Measurements from ENCODE around the gene SDK1. TPM values are rescaled to one million over a fixed set of nuclear protein-coding genes. Genes with fewer than 3 reads are reported as not detected.

SDK1 gene
- total and polyA plus RNA-seq, 2 of the 8 experiments (the other 6 are each of a cell fraction or from before 2014, with no cell fraction given), result 3.3 to 7.2 TPM

GRCh38 chr7:4113271-4113670 lies 812.2 kb downstream of the SDK1 start:
- Histone ChIP-seq H3K27me3 (replicated peaks in 1 of 4; ENCODE audit: control insufficient read depth in 3 of 4, extremely low read depth in 1 of 4, insufficient read depth in 3 of 4, low read length in 3 of 4) (no peaks in the 10 kb centered on the region; a peak in 1 of 7 replicates), H3K23ac (ENCODE audit: insufficient read length) (no peak overlapping the region), H3K79me2 (ENCODE audit: control insufficient read depth in 1 of 2, insufficient read depth in 2 of 2, low read length in 2 of 2) (no peaks in the 10 kb centered on the region), H2BK12ac (ENCODE audit: low read depth, low read length) (no peak overlapping the region), H4K20me1 (replicated peaks in 1 of 2; ENCODE audit: control insufficient read depth in 1 of 2, insufficient read depth in 2 of 2, low read length in 2 of 2) (no peaks in the 10 kb centered on the region), H3K14ac (ENCODE audit: insufficient read length) (no peak overlapping the region), H3K9me3 (ENCODE audit: insufficient read depth in 2 of 2, low read depth in 1 of 2, low read length in 1 of 2) (peaks cover 0 to 3% of the 10 kb centered on the region in 2 experiments; a peak in 1 of 4 replicates), H3K23me2 (ENCODE audit: low read depth, low read length) (no peaks in the 10 kb centered on the region), H3K27ac (ENCODE audit: low read depth, low read length) (no peak overlapping the region), H2BK5ac (ENCODE audit: low read depth, low read length) (no peak overlapping the region), H3K4ac (replicated peaks; ENCODE audit: insufficient read length, low read depth, low read length) (no peak overlapping the region), H3K4me1 (replicated peaks in 1 of 4; ENCODE audit: control insufficient read depth in 3 of 4, insufficient read depth in 4 of 4, low read length in 3 of 4) (no peaks in the 10 kb centered on the region), H2AFZ (ENCODE audit: low read length) (no peak overlapping the region), H3K79me1 (ENCODE audit: low read depth, low read length) (no peaks in the 10 kb centered on the region), H4K91ac (replicated peaks; ENCODE audit: insufficient read length, low read length) (no peak overlapping the region), H3K56ac (replicated peaks; ENCODE audit: insufficient read length, low read depth, low read length) (no peak overlapping the region), H3K9ac (replicated peaks in 1 of 4; ENCODE audit: extremely low read depth in 1 of 4, low read depth in 3 of 4, low read length in 3 of 4) (no peak overlapping the region), H3K18ac (ENCODE audit: extremely low read depth, low read length) (no peak overlapping the region), H2BK20ac (ENCODE audit: low read length) (no peak overlapping the region), H3K36me3 (ENCODE audit: control insufficient read depth in 2 of 4, insufficient read depth in 4 of 4, low read length in 3 of 4) (no peaks in the 10 kb centered on the region; a peak in 1 of 8 replicates), H4K8ac (ENCODE audit: extremely low read depth, insufficient read depth, low read length) (no peak overlapping the region), H2BK15ac (ENCODE audit: low read length) (no peak overlapping the region), H4K5ac (ENCODE audit: insufficient read length, low read depth, low read length) (no peak overlapping the region), H3K4me3 (ENCODE audit: extremely low read depth in 1 of 4, insufficient read depth in 2 of 4, low read depth in 3 of 4, low read length in 4 of 4) (no peak overlapping the region), H2BK120ac (replicated peaks; ENCODE audit: low read depth, low read length) (no peak overlapping the region), H3K4me2 (ENCODE audit: insufficient read depth in 1 of 2, low read depth in 2 of 2, low read length in 2 of 2) (no peak overlapping the region), H2AK5ac (ENCODE audit: low read depth, low read length) (no peak overlapping the region)
- FAIRE-seq (no peak), DNase-seq (ENCODE audit: low read depth in 1 of 2, low spot score in 2 of 2) (no peak)
- CTCF ChIA-PET (ENCODE audit: partially characterized antibody), result interaction anchor here (1.1 kb wide), 1 partner anchor 10 kb away, joined by 5 read pairs; no protein-coding TSS in a partner anchor
- POLR2A ChIA-PET (ENCODE audit: partially characterized antibody), result no interaction called here
- 96% methylated on average over 14 of the region's 14 CpGs; no CpG with 5 or more reads in 1 of the 2 experiments for WGBS, 2 experiments (ENCODE audit: extremely low coverage in 1 of 2, insufficient coverage in 1 of 2, insufficient read length in 1 of 2, insufficient replicate concordance in 2 of 2, low coverage in 1 of 2, low lambda C conversion rate in 2 of 2, missing lambda C conversion rate in 1 of 2)
- TF ChIP-seq YY1 (IDR thresholded peaks at IDR 0.05; ENCODE audit: low read depth, low read length) (no peak), SP4 (IDR thresholded peaks at IDR 0.05; ENCODE audit: low read length) (no peak), JUN (IDR thresholded peaks at IDR 0.05; ENCODE audit: low read depth, low read length) (no peak), POU5F1 (IDR thresholded peaks at IDR 0.05; ENCODE audit: low read depth, low read length) (no peak), FOSL1 (IDR thresholded peaks at IDR 0.05; ENCODE audit: insufficient read depth, low read depth, low read length) (no peak), KDM5A (IDR thresholded peaks at IDR 0.05; ENCODE audit: low read length) (no peak), POLR2A (IDR thresholded peaks at IDR 0.05; ENCODE audit: control extremely low read depth in 1 of 2, low read depth in 2 of 2, low read length in 2 of 2) (no peak), HDAC2 (IDR thresholded peaks at IDR 0.05; ENCODE audit: borderline replicate concordance in 1 of 2, low read depth in 2 of 2, low read length in 2 of 2) (no peak), RNF2 (IDR thresholded peaks at IDR 0.05; ENCODE audit: borderline replicate concordance, low read depth, low read length, missing control alignments, poor library complexity, severe bottlenecking) (no peak), TBP (IDR thresholded peaks at IDR 0.05; ENCODE audit: low read depth, low read length) (no peak), ZNF274 (IDR thresholded peaks at IDR 0.05; ENCODE audit: borderline replicate concordance, extremely low read depth, low read length) (no peak), EP300 (IDR thresholded peaks at IDR 0.05; ENCODE audit: borderline replicate concordance in 1 of 2, low read depth in 2 of 2, low read length in 2 of 2) (no peak), CHD2 (IDR thresholded peaks at IDR 0.05; ENCODE audit: low read length) (no peak), POLR2AphosphoS5 (IDR thresholded peaks at IDR 0.05; ENCODE audit: low read depth, low read length) (no peak)
- TF ChIP-seq, protein P1, sequence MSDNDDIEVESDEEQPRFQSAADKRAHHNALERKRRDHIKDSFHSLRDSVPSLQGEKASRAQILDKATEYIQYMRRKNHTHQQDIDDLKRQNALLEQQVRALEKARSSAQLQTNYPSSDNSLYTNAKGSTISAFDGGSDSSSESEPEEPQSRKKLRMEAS (IDR thresholded peaks at IDR 0.05), result no peak
